Measurements from ENCODE around the gene TENM3.
A peak's percentile ranks its signal among the peaks of the same experiment; 100 is the strongest.

TENM3 gene

GRCh38 chr4:182700362-182701160 is 457.4 kb downstream of the TENM3 start:
- peak; percentile 60 for DNase-seq

- DNase-seq, result no peak
Observed at GRCh38 chr4:182704077-182704476, 460.9 kb downstream of the TENM3 start.

GRCh38 chr4:182704948-182705347 is 461.7 kb downstream of the TENM3 start:
- DNase-seq, result no peak

GRCh38 chr4:182705389-182705788 is 462.2 kb downstream of the TENM3 start:
- no peak for DNase-seq

- DNase-seq, result no peak
Observed at GRCh38 chr4:182711211-182711610, 468.0 kb downstream of the TENM3 start.

GRCh38 chr4:182715548-182715947 is 472.3 kb downstream of the TENM3 start:
- DNase-seq, result no peak

GRCh38 chr4:182716192-182716591 is 473.0 kb downstream of the TENM3 start:
- no peak for DNase-seq

- DNase-seq, result no peak
Observed at GRCh38 chr4:182717788-182718583, 474.8 kb downstream of the TENM3 start.

GRCh38 chr4:182724414-182724813 is 481.2 kb downstream of the TENM3 start:
- DNase-seq, result no peak

- no peak for DNase-seq
Observed at GRCh38 chr4:182729516-182729915, 486.3 kb downstream of the TENM3 start.

GRCh38 chr4:182730791-182731190 is 487.6 kb downstream of the TENM3 start:
- DNase-seq, result no peak

- DNase-seq, result no peak
Observed at GRCh38 chr4:182736207-182736606, 493.0 kb downstream of the TENM3 start.

- DNase-seq, result no peak
Observed at GRCh38 chr4:182738283-182739047, 495.3 kb downstream of the TENM3 start.

- DNase-seq, result no peak
Observed at GRCh38 chr4:182740256-182740655, 497.1 kb downstream of the TENM3 start.

GRCh38 chr4:182741054-182741453 is 497.9 kb downstream of the TENM3 start:
- no peak for DNase-seq

GRCh38 chr4:182741914-182742313 is 498.7 kb downstream of the TENM3 start:
- DNase-seq, result no peak

GRCh38 chr4:182743815-182744214 is 500.6 kb downstream of the TENM3 start:
- no peak for DNase-seq

- DNase-seq, result no peak
Observed at GRCh38 chr4:182745237-182745636, 502.0 kb downstream of the TENM3 start.

- no peak for DNase-seq
Observed at GRCh38 chr4:182746876-182747275, 503.7 kb downstream of the TENM3 start.

- no peak for DNase-seq
Observed at GRCh38 chr4:182748283-182748682, 505.1 kb downstream of the TENM3 start.

- DNase-seq, result no peak
Observed at GRCh38 chr4:182748949-182749348, 505.7 kb downstream of the TENM3 start.

- DNase-seq, result no peak
Observed at GRCh38 chr4:182749667-182750167, 506.5 kb downstream of the TENM3 start.

All from NCI-H524 treated with DMSO at 0.1 percent for 48 hours (cell line).